Skin epidermis (tissue), 12 donors: ENCODE data around the gene SEMA5A.

Experiments
- H3K27ac ChIP-seq, 21 experiments: fragments of 200-600 bp; sonication (generic) in 11 of 21; one replicate each; pipeline ENCODE4 v1.5.0; 2020; ENCODE audit warnings: mild to moderate bottlenecking in 3 of 21, inconsistent platforms in 2 of 21, moderate library complexity in 2 of 21
- H3K4me3 ChIP-seq, 7 experiments: fragments of 200-600 bp; sonication (generic) in 2 of 7; one replicate each; pipeline ENCODE4 v1.5.0; 2020; ENCODE audit warnings: inconsistent platforms in 2 of 7, mild to moderate bottlenecking in 2 of 7, moderate library complexity in 1 of 7

SEMA5A gene

DNA sequence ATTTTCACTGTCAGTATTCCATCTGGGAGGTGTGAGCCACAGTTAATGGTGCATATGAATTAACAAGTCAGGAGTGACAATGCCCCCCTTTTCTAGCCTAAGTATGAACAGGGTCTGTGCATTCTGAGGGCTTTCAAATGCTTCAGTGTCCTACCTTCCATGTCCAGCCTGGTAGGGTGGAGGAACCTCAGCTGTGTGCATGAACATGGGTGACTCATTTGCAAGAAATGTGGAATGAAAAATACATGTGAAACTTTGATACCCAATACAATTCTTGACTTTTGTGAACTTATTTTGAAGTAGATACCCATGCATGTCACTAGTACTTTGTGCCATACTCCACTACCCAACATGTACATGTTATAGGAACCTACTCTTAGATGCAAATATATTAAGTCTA is 375.8 kb downstream of the SEMA5A start:
- Histone ChIP-seq H3K27ac (no peak overlapping the region), H3K4me3 (no peak overlapping the region)

DNA sequence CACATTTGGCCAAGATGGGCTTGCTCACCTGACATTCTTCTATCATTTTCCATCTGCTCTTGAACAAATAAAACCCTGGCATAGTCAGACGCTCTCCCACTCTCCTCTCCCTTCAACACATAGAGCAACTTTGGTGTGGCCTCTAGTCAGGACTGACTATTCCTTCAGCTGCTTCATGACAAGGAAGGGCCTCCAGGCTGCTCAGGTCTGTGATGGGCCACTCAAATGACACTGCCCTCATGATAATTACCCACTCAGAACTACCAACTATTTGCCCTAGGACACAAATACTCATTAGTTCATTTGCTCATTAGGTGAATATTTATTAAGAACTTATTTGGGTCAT is 376.3 kb downstream of the SEMA5A start:
- H3K4me3 ChIP-seq: no peak overlapping the region
- no peak overlapping the region for H3K27ac ChIP-seq

- no peak overlapping the region for H3K27ac ChIP-seq
Observed at GRCh38 chr5:9168791-9169556, 376.9 kb downstream of the SEMA5A start.

DNA sequence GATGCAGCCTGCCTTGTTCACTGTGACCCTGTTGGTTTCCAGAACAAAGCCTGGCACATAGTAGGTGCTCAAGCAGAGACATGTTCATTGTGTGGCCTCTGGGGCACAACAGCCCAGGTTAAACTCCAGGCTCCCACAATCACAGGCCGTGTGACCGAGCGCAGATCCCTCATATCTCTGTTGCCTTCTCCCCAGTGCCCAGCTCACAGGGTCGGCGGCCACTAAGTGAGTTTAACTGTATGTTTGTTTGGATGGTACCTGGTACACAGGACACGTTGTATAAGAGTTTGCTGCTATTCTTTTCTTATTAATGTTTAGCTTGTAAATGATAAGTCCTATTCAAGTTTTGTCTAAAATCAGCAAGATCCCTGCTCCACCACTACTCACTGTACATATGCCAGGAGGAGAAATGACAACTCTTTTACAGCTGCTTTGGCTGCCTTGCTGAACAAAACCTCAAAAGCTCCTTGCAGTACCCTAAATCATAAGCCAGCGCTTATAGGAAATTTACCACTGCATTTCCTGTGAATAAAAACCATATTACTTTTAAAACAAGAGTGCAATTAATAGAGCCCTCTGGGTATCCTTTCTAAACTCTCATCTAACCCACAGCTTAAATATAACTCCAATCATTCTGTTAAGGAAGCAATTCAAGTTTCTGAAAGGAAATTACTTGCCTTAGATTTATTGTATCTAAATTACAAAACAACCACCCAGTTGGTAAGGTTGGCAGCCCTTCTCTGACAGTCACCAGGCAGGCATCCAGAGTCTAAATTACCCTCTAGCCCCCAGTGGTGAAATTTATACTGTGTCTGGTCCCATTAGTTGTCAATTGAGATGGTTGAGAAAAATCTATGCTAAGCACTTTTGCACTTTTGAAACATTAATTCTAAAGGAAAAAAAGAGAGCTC is 379.4 kb downstream of the SEMA5A start:
- H3K27ac ChIP-seq: no peak overlapping the region
- no peak overlapping the region for H3K4me3 ChIP-seq

More at GRCh38 chr5:9168791-9169556, 376.9 kb downstream of the SEMA5A start:
- H3K4me3 ChIP-seq: no peak overlapping the region

GRCh38 chr5:9165546-9165945 is 380.3 kb downstream of the SEMA5A start:
- no peak overlapping the region for H3K4me3 ChIP-seq
- no peak overlapping the region for H3K27ac ChIP-seq

GRCh38 chr5:9160747-9161146 is 385.1 kb downstream of the SEMA5A start:
- no peak overlapping the region for H3K27ac ChIP-seq
- H3K4me3 ChIP-seq: no peak overlapping the region

DNA sequence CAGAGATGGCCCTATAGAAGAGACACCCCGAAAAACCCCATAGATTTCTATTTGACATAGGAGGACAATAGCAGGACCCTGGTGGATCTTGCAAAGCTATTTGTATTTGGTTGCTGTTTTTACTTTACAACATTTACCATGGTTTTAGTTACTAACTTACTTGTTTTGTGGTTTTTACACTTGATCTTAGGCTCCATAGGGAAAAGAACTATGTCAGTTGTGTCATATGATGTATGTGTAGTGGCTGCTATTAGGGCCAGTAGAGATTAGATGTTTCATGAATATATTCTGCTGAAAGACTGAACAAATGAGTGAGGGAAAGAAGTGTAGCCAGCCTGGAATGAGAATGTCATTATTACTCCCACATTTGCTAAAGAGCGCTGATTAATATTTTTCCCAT is 388.1 kb downstream of the SEMA5A start:
- Histone ChIP-seq H3K4me3 (no peak overlapping the region), H3K27ac (no peak overlapping the region)

DNA sequence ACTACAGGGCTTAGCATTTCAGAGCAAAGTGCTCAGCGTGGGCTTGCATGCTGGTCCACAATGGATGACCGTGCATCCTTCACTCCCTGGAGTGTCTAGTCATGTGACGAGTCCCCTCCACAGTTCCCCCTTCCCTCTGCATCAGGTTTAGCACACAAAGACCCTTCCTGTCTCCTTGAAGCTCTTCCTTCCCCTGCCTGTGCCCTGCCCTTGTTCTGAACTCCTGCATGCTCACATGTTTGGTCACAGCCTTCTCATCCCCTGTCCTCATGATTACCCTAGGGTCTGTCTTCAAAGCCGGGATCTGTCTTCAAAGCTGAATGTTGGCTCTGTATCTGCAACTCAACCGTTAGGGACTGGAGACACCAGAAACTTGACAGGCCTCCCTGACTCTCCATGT is 388.9 kb downstream of the SEMA5A start:
- no peak overlapping the region for H3K27ac ChIP-seq
- no peak overlapping the region for H3K4me3 ChIP-seq

- H3K27ac ChIP-seq: no peak overlapping the region
- H3K4me3 ChIP-seq: no peak overlapping the region
Observed at GRCh38 chr5:9156282-9156681, 389.6 kb downstream of the SEMA5A start.

GRCh38 chr5:9151684-9152427 is 394.0 kb downstream of the SEMA5A start:
- H3K27ac ChIP-seq: no peak overlapping the region

GRCh38 chr5:9149988-9150387 is 395.9 kb downstream of the SEMA5A start:
- Histone ChIP-seq H3K27ac (no peak overlapping the region), H3K4me3 (no peak overlapping the region)

More at GRCh38 chr5:9151684-9152427, 394.0 kb downstream of the SEMA5A start:
- H3K4me3 ChIP-seq: no peak overlapping the region

DNA sequence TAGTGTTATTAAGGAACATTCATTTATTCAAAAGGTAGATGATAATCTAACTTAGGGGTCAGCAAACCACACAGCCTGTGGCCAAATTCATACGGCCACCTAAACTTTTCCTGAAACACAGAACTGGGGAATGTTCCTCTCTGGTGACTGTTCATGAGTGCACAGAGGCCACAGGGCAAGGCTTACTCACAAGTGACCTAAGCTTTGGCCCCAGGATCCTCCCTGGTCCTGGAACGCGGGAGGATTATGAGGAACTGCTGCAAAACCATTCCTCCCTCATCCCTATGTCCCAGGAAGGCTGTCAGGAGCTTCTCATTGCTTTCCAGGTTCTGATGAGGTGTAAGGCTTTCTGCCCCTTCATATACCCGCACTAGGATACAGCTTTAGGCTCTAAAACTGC is 397.6 kb downstream of the SEMA5A start:
- H3K4me3 ChIP-seq: no peak overlapping the region
- no peak overlapping the region for H3K27ac ChIP-seq

- Histone ChIP-seq H3K4me3 (no peak overlapping the region), H3K27ac (no peak overlapping the region)
Observed at GRCh38 chr5:9140711-9141110, 405.2 kb downstream of the SEMA5A start.

- Histone ChIP-seq H3K4me3 (no peak overlapping the region), H3K27ac (no peak overlapping the region)
Observed at GRCh38 chr5:9140202-9140601, 405.7 kb downstream of the SEMA5A start.

DNA sequence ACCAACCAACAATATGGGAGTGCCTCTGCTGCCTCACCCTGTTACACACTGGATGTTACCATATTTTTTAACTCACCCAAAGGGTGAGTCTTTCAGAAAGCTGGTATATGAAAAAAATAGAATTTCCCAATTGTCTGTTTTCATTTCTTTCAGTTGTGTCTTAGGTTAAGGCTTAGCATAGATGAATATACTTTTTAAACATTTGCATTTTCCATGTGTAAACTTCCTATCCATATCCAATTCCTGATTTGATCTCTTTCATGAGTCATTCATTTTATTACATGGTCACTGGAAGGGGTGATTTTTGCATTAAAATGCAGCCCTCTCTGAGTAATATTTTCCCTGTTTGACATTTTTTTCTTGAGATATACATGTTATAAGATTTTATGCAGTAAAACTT is 406.5 kb downstream of the SEMA5A start:
- no peak overlapping the region for H3K4me3 ChIP-seq
- H3K27ac ChIP-seq: no peak overlapping the region

DNA sequence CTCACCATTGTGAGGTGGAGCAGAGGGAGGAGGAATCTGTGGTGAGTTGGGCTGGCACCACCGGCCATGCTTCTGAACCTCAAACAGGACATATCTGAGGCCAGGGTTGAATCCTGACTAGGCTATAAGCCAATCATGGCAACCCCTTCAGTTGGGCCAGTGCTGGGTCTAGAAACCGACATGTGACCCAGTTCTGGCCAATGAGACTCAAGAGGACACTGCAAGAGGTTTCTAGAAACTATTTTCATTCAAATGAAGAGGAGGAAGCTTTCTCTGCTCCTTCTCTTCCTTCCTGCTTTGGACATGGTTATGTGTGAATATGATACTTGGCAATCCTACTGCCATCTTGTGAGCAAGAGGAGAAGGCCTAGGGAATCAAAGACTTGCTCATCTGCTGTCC is 417.7 kb downstream of the SEMA5A start:
- no peak overlapping the region for H3K4me3 ChIP-seq
- no peak overlapping the region for H3K27ac ChIP-seq

DNA sequence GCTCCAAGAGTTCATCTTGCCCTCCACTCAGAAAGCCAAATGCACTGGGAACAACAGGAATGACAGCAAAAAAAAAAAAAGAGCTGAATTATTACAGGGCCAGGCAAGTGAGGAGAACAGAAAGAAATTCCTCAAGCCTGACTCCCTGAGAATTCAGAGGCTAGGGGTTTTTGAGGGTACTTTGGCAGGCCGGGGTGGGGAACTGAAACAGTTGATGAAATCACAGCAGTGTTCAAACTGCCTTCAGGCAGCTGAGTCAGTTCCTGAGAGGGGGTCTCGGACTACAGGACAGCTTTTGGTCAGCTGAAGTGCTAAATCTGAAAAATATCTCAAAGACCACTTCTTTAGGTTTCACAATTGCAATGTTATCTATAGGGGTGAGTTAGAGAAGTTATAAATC is 419.4 kb downstream of the SEMA5A start:
- Histone ChIP-seq H3K4me3 (no peak overlapping the region), H3K27ac (no peak overlapping the region)

DNA sequence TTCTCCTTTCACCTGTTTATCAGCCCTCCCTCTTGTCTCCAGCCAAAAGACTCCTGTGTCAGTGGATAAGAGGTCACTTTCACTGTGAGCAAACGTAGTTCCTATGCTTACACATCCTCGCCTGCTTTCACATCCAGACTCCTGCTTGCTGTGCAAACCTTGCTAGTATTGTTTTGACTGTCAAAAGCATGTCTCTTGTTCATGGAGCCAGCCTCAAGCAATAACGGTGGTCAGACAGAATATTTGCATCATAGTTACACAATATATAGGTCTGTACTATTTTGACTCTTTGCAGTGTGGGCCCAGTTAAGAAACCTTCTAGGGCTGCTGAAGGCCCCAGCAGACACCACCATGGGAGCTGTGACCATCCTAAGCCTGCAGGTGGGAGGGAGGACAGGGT is 420.0 kb downstream of the SEMA5A start:
- no peak overlapping the region for H3K4me3 ChIP-seq

DNA sequence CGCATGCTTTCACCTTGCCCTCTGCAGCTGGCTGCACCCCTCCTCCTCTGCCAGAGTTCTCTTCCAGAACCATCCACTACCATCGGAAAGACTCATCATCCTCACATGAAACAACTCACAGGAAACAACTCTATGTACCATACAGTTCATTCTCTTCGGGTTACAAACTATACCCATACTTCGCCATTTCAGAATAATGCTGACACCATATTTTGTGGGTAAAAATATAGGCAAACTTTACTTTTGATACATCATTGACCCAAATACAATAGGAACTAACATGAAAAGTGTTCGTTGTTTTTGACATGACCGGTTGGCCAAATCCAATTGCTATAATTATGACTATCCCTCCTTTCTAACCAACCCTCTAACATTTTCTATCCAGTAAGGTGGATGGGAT is 421.0 kb downstream of the SEMA5A start:
- Histone ChIP-seq H3K27ac (no peak overlapping the region), H3K4me3 (no peak overlapping the region)

More for the DNA sequence above, 420.0 kb downstream of the SEMA5A start:
- no peak overlapping the region for H3K27ac ChIP-seq

GRCh38 chr5:9124071-9124470 is 421.8 kb downstream of the SEMA5A start:
- Histone ChIP-seq H3K27ac (no peak overlapping the region), H3K4me3 (no peak overlapping the region)
